ENCODE measurements around the gene RNGTT. TPM values are rescaled to one million over a fixed set of nuclear protein-coding genes. Genes with fewer than 3 reads are reported as not detected.

Gene RNGTT
- total RNA-seq, 4 donors from 2014 or later, result 12.2 to 17.5 (median 14.6) TPM

DNA sequence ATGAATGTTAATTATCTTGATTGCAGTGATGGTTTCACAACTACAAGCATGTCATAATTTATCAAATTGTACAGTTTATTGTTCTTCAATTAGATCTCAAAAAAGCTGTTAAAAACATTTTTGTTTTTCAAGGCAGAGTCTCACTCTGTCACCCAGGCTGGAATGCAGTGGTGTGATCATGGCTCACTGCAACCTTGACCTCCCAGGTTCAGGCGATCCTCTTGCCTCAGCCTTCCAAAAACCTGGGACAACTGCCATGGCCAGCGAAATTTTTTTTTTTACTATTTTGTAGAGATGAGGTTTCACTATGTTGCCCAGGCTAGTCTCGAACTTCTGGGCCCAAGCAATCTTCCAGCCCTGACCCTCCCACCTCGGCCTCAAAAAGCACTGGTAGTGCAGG is 286.1 kb downstream of the RNGTT start:
- no peak for ATAC-seq
- 96 to 100% methylated on average over 3 to 4 of the region's 4 CpGs for WGBS, 2 donors (ENCODE audit: low coverage in 1 of 2)
- Histone ChIP-seq H3K27ac (no peak overlapping the region), H3K27me3 (no peaks in the 10 kb centered on the region), H3K4me3 (no peak overlapping the region), H3K9me3 (no peaks in the 10 kb centered on the region), H3K4me1 (no peaks in the 10 kb centered on the region), H3K36me3 (no peaks in the 10 kb centered on the region)
- TF ChIP-seq, protein P1, sequence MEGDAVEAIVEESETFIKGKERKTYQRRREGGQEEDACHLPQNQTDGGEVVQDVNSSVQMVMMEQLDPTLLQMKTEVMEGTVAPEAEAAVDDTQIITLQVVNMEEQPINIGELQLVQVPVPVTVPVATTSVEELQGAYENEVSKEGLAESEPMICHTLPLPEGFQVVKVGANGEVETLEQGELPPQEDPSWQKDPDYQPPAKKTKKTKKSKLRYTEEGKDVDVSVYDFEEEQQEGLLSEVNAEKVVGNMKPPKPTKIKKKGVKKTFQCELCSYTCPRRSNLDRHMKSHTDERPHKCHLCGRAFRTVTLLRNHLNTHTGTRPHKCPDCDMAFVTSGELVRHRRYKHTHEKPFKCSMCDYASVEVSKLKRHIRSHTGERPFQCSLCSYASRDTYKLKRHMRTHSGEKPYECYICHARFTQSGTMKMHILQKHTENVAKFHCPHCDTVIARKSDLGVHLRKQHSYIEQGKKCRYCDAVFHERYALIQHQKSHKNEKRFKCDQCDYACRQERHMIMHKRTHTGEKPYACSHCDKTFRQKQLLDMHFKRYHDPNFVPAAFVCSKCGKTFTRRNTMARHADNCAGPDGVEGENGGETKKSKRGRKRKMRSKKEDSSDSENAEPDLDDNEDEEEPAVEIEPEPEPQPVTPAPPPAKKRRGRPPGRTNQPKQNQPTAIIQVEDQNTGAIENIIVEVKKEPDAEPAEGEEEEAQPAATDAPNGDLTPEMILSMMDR (IDR thresholded peaks at IDR 0.05), result no peak
- no peak for TF ChIP-seq EP300 (IDR thresholded peaks at IDR 0.05)
- TF ChIP-seq POLR2A (IDR thresholded peaks at IDR 0.05), result no peak
- TF ChIP-seq POLR2AphosphoS5 (IDR thresholded peaks at IDR 0.05), result no peak

DNA sequence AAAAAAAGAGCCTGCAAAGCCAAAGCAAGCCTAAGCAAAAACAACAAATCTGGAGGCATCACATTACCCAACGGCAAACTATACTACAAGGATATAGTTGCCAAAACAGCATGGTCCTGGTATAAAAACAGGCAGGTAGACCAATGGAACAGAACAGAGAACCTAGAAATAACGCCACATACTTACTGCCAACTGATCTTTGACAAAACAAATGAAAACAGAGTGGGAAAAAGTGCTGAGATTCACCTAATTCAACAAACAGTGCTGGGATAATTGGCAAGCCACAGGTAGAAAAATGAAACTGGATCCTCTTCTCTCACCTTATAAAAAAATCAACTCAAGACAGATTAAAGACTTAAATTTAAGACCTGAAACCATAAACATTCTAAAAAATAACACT is 291.8 kb downstream of the RNGTT start:
- H3K4me3 ChIP-seq, result no peak overlapping the region
- peaks cover 0 to 23% (median 0%) of the 10 kb centered on the region in 3 donors for H3K9me3 ChIP-seq
- H3K27ac ChIP-seq, result no peak overlapping the region
- TF ChIP-seq POLR2A (IDR thresholded peaks at IDR 0.05), result no peak
- no peak for TF ChIP-seq POLR2AphosphoS5 (IDR thresholded peaks at IDR 0.05)
- TF ChIP-seq, protein P1 (IDR thresholded peaks at IDR 0.05), result no peak
- TF ChIP-seq EP300 (IDR thresholded peaks at IDR 0.05), result no peak
- 70 to 88% methylated on average over 2 of the region's 2 CpGs for WGBS, 2 donors (ENCODE audit: low coverage in 1 of 2)
- no peak for ATAC-seq
- peaks cover 0 to 4% of the 10 kb centered on the region in 2 donors for H3K36me3 ChIP-seq
- H3K4me1 ChIP-seq, result no peaks in the 10 kb centered on the region
- no peaks in the 10 kb centered on the region for H3K27me3 ChIP-seq

GRCh38 chr6:88670369-88670768 is 293.0 kb downstream of the RNGTT start:
- no peak for ATAC-seq
- Histone ChIP-seq H3K36me3 (peaks cover 0 to 4% of the 10 kb centered on the region in 2 donors), H3K9me3 (peaks cover 0 to 23% (median 0%) of the 10 kb centered on the region in 3 donors), H3K4me3 (no peak overlapping the region), H3K27ac (no peak overlapping the region), H3K27me3 (no peaks in the 10 kb centered on the region), H3K4me1 (no peaks in the 10 kb centered on the region)
- WGBS, 2 donors (ENCODE audit: low coverage in 1 of 2), result 98 to 100% methylated on average over 3 of the region's 3 CpGs
- TF ChIP-seq POLR2AphosphoS5 (IDR thresholded peaks at IDR 0.05) (no peak), POLR2A (IDR thresholded peaks at IDR 0.05) (no peak)
- TF ChIP-seq, protein P1 (IDR thresholded peaks at IDR 0.05), result no peak

DNA sequence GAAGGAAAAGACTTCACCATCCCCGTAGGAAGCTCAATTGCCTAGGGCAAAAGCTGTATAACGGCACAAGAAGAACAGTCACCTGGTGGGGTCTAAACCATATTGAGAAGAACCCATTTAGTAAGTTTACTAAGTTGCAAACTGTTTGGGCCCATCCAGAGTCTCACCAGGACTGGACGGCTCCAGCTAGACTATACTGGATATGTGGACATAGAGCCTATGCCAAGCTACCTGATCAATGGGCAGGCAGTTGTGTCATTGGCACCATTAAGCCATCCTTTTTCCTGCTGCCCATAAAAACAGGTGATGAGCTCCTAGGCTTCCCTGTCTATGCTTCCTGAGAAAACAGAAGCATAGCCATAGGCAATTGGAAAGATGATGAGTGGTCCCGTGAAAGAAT is 293.9 kb downstream of the RNGTT start:
- Histone ChIP-seq H3K9me3 (peaks cover 0 to 23% (median 0%) of the 10 kb centered on the region in 3 donors), H3K4me3 (no peak overlapping the region), H3K27me3 (no peaks in the 10 kb centered on the region), H3K36me3 (peaks cover 0 to 4% of the 10 kb centered on the region in 2 donors), H3K27ac (no peak overlapping the region), H3K4me1 (no peaks in the 10 kb centered on the region)
- ATAC-seq, result no peak
- no peak for TF ChIP-seq POLR2A (IDR thresholded peaks at IDR 0.05)
- TF ChIP-seq, protein P1 (IDR thresholded peaks at IDR 0.05), result no peak
- no peak for TF ChIP-seq EP300 (IDR thresholded peaks at IDR 0.05)
- TF ChIP-seq POLR2AphosphoS5 (IDR thresholded peaks at IDR 0.05), result no peak
- WGBS, 2 donors (ENCODE audit: low coverage in 1 of 2), result 100% methylated on average over 1 to 3 of the region's 4 CpGs

DNA sequence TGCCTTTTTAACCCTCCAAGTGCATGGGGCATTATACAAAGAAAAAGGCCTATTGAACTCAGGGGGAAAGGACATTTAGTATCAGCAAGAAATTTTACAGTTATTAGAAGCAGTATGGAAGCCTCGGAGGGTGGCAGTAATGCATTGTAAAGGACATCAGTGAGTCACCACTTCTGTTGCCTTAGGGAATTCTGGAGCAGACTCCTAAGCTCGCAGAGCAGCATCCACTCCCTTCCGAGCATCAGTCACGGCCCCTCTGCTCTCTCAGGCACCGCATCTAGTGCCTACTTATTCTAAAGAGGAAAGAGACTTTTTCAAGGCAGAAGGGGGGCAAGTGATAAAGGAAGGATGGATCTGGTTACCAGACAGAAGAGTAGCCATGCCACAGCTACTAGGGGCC is 296.5 kb downstream of the RNGTT start:
- TF ChIP-seq, protein P1 (IDR thresholded peaks at IDR 0.05), result no peak
- TF ChIP-seq EP300 (IDR thresholded peaks at IDR 0.05) (no peak), POLR2A (IDR thresholded peaks at IDR 0.05) (no peak), POLR2AphosphoS5 (IDR thresholded peaks at IDR 0.05) (no peak)
- ATAC-seq, result no peak
- Histone ChIP-seq H3K9me3 (peaks cover 0 to 40% (median 0%) of the 10 kb centered on the region in 3 donors), H3K27me3 (no peaks in the 10 kb centered on the region), H3K36me3 (peaks cover 0 to 4% of the 10 kb centered on the region in 2 donors), H3K27ac (no peak overlapping the region), H3K4me1 (no peaks in the 10 kb centered on the region), H3K4me3 (no peak overlapping the region)
- WGBS, 2 donors (ENCODE audit: low coverage in 1 of 2), result 90 to 92% methylated on average over 2 to 5 of the region's 5 CpGs
